HepG2 (cell line): ENCODE data around the gene ADGRD1. TPM values are rescaled to one million over a fixed set of nuclear protein-coding genes. Genes with fewer than 3 reads are reported as not detected.

Source experiments
- ATAC-seq: fragments of 200-7000 bp; cut with Tn5 transposase; 3 replicates; pipeline ENCODE4 v1.9.1; 2020; ENCODE audit warnings: mild to moderate bottlenecking, moderate library complexity
- BruUV-seq: library from RNA; stranded (reverse); fragments of 400-500 nt; replicated peaks from 2 replicates; lab custom pipeline; 2021; lab: Mats Ljungman, UMichigan
- CTCF ChIA-PET: fragments of 300-600 bp; formaldehyde crosslinking; extraction: SDS; loops from one replicate; lab custom pipeline; 2021; ENCODE audit warnings: low total read pairs, inconsistent platforms, low intra/inter-chr PET ratio; lab: Yijun Ruan, JAX
- POLR2A ChIA-PET: fragments of 350-600 bp; sonication (Branson Sonifier 250); formaldehyde crosslinking; loops from one replicate; lab custom pipeline; 2020; ENCODE audit warnings: antibody characterized with exemption, inconsistent platforms; lab: Yijun Ruan, JAX
- DNase-seq: peaks from one replicate; pipeline ENCODE4 v3.0.0-alpha.2; 2015; ENCODE audit warnings: low spot score
- FAIRE-seq: peaks from 3 replicates; lab custom pipeline; 2011; peaks lifted over from hg19 to GRCh38; lab: Jason Lieb, UNC
- H2AFZ ChIP-seq: one replicate; pipeline ENCODE4 v1.6.1; 2011; ENCODE audit warnings: low read length, inconsistent platforms
- H3K27ac ChIP-seq: fragments of 300-600 bp; 3 replicates; pipeline ENCODE4 v1.8.0; 2011; ENCODE audit warnings: mixed run types, mild to moderate bottlenecking, mixed read lengths, low read length, inconsistent platforms; ENCODE audit not compliant: insufficient read depth; ENCODE audit errors: extremely low read length
- H3K27me3 ChIP-seq, 2 experiments: fragments of 200-600 bp in 1 of 2; 2 replicates in 1 of 2; 3 replicates in 1 of 2; pipeline versions ENCODE4 v1.6.0 to v1.8.0; 2011; ENCODE audit warnings: low read length in 2 of 2, mild to moderate bottlenecking in 2 of 2, moderate library complexity in 2 of 2, inconsistent platforms in 1 of 2; ENCODE audit not compliant: insufficient read depth in 2 of 2, control insufficient read depth in 1 of 2
- H3K36me3 ChIP-seq, 2 experiments: fragments of 200-600 bp in 1 of 2; replicated peaks in 1 of 2; 2 replicates in 1 of 2; 3 replicates in 1 of 2; pipeline versions ENCODE4 v1.5.1 to v1.8.0; 2011; ENCODE audit warnings: low read length in 2 of 2, inconsistent platforms in 1 of 2; ENCODE audit not compliant: insufficient read depth in 2 of 2, control insufficient read depth in 1 of 2
- H3K4me1 ChIP-seq: 2 replicates; pipeline ENCODE4 v1.5.1; 2012; ENCODE audit warnings: low read length, inconsistent platforms; ENCODE audit not compliant: insufficient read depth
- H3K4me2 ChIP-seq: 2 replicates; pipeline ENCODE4 v1.6.0; 2011; ENCODE audit warnings: low read depth, low read length, inconsistent platforms
- H3K4me3 ChIP-seq, 3 experiments: fragments of 200-600 bp in 1 of 3; sonication (generic), shearing (Covaris generic) in 1 of 3; replicated peaks in 1 of 3; 2 replicates each; pipeline ENCODE4 v1.5.1; 2011 to 2016; ENCODE audit warnings: low read length in 3 of 3, inconsistent platforms in 2 of 3, low read depth in 2 of 3, mild to moderate bottlenecking in 2 of 3, control low read depth in 1 of 3, mixed read lengths in 1 of 3; ENCODE audit not compliant: insufficient read depth in 1 of 3
- H3K79me2 ChIP-seq: one replicate; pipeline ENCODE4 v1.6.1; 2011; ENCODE audit warnings: low read length, inconsistent platforms; ENCODE audit not compliant: insufficient read depth
- H3K9ac ChIP-seq: 2 replicates; pipeline ENCODE4 v1.6.0; 2011; ENCODE audit warnings: mild to moderate bottlenecking, low read depth, low read length, inconsistent platforms; ENCODE audit not compliant: insufficient read depth
- H3K9me3 ChIP-seq: 2 replicates; pipeline ENCODE4 v1.5.1; 2012; ENCODE audit warnings: mild to moderate bottlenecking, low read length
- H4K20me1 ChIP-seq: 2 replicates; pipeline ENCODE4 v1.6.0; 2011; ENCODE audit warnings: inconsistent platforms, mild to moderate bottlenecking, low read length, moderate library complexity; ENCODE audit not compliant: insufficient read depth
- NCOR1 ChIP-seq: fragments of 200-600 bp; sonication (generic); IDR thresholded peaks from 2 replicates; pipeline ENCODE4 v1.7.0; 2017; ENCODE audit warnings: antibody characterized with exemption, low read length, borderline replicate concordance
- RFX1 ChIP-seq: fragments of 450-650 bp; IDR thresholded peaks from 2 replicates; pipeline ENCODE4 v1.6.1; 2017
- SMYD3 ChIP-seq: sonication (generic); formaldehyde crosslinking; IDR thresholded peaks from 2 replicates; pipeline ENCODE4 v1.8.1; 2023; ENCODE audit warnings: mild to moderate bottlenecking, missing genetic modification reagents
- whole genome bisulfite sequencing: methylation state at CpG from one replicate; pipeline ENCODE4 v1.1.6; 2017; ENCODE audit warnings: low lambda C conversion rate; 5-methylcytosine and 5-hydroxymethylcytosine counted together
- in situ Hi-C: cut with HindIII; loops from 2 replicates; pipeline ENCODE4 v1.10.0; 2017; ENCODE audit warnings: low pct_unique_long_range_greater_than_20kb; ENCODE audit not compliant: extremely low pct_ligation_motif_present
- intact Hi-C: fragments of 100-400 bp; cut with micrococcal nuclease; formaldehyde crosslinking; loops from one replicate; pipeline ENCODE4 v1.10.0; 2022; ENCODE audit not compliant: unreplicated experiment
- polyA plus RNA-seq, 8 experiments: library from polyadenylated mRNA; depleted of rRNA in 3 of 8; stranded (reverse) in 7 of 8; unstranded in 1 of 8; fragments of >200 nt; fragmentation: Illumina TruSeq in 4 of 8; extraction: Trizol in 4 of 8; gene quantifications; 2 replicates each; pipeline versions ENCODE4 v1.2.1 to v1.2.3, GENCODE V29; 2011 to 2016; ENCODE audit warnings: low read depth in 4 of 8, missing spikeins in 1 of 8, mixed read lengths in 1 of 8; ENCODE audit not compliant: insufficient read depth in 1 of 8
- total RNA-seq, 5 experiments: library from RNA; depleted of rRNA; stranded (reverse); fragments of >200 nt; fragmentation: Illumina TruSeq; extraction: Trizol; gene quantifications; 2 replicates each; pipeline ENCODE4 v1.2.3, GENCODE V29; 2016; ENCODE audit warnings: low read depth in 1 of 5
- TF ChIP-seq, protein P1 (sequence below): sonication (generic); formaldehyde crosslinking; IDR thresholded peaks from 2 replicates; pipeline ENCODE4 v1.4.0; 2020; ENCODE audit warnings: missing genetic modification reagents
- TF ChIP-seq, protein P2 (sequence below): IDR thresholded peaks from 2 replicates; pipeline ENCODE4 v1.6.1; 2016
- TF ChIP-seq, protein P3 (sequence below): sonication (generic); formaldehyde crosslinking; IDR thresholded peaks from 2 replicates; pipeline ENCODE4 v1.5.1; 2020; ENCODE audit warnings: mild to moderate bottlenecking, missing genetic modification reagents, moderate library complexity

The ADGRD1 gene
- total and polyA plus RNA-seq, 2 of the 13 experiments (the other 11 are each of a cell fraction or from before 2014, with no cell fraction given): 0.46 to 12.4 TPM

DNA sequence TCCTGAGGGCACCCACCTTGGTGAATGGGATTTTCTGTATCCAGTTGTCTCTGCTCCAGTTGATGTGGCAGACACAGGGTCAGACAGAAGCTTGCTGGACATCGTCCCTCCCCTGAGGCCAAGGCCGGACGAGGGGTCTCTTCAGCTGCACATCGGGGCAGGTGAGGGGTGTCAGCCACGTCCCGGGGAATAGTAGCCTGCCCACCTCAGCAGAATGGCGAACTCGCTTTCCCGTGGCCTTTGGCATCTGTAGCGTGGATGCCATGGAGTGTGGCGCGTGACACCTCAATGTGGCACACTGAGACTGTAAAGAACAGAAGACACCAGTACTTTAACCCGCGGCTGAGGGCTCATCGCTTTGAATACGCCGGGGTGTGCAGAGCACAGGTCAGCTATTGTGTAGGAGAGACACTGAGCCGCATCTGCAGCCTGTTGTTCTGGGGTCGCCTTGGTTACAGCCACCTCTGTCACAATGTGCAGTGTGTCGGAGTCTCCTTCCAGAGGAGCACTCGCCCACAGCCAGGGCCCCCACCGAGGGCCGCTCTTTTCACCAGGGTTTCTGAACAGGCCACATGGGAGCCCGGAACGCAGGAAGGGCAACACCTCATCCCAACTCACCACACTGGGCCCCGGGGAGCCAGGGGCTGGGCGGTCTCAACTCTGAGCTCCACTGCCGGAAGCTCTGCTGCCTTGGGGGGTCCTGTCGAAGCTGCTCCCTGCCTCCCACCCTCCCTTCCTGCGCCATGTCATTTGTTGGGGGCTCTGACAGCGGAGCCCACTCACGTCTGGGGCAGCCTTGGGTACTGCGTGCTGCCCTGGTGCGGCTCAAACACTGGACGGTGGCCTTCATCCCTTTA, 77.0 kb downstream of the ADGRD1 start:
- Histone ChIP-seq H3K27ac (no peak overlapping the region), H3K4me2 (no peak overlapping the region), H3K79me2 (no peaks in the 10 kb centered on the region), H2AFZ (no peak overlapping the region), H3K9me3 (no peaks in the 10 kb centered on the region), H4K20me1 (no peaks in the 10 kb centered on the region), H3K9ac (no peak overlapping the region), H3K4me1 (peaks cover 30% of the 10 kb centered on the region), H3K27me3 (no peaks in the 10 kb centered on the region), H3K4me3 (no peak overlapping the region), H3K36me3 (no peaks in the 10 kb centered on the region)
- 97% methylated on average over 18 of the region's 35 CpGs for WGBS
- no TSS peak for BruUV-seq
- in situ Hi-C loops (no loop called here), intact Hi-C loops (no loop called here)
- CTCF ChIA-PET: no interaction called here
- ATAC-seq (peak; percentile 38), FAIRE-seq (no peak), DNase-seq (no peak)
- TF ChIP-seq, protein P1, sequence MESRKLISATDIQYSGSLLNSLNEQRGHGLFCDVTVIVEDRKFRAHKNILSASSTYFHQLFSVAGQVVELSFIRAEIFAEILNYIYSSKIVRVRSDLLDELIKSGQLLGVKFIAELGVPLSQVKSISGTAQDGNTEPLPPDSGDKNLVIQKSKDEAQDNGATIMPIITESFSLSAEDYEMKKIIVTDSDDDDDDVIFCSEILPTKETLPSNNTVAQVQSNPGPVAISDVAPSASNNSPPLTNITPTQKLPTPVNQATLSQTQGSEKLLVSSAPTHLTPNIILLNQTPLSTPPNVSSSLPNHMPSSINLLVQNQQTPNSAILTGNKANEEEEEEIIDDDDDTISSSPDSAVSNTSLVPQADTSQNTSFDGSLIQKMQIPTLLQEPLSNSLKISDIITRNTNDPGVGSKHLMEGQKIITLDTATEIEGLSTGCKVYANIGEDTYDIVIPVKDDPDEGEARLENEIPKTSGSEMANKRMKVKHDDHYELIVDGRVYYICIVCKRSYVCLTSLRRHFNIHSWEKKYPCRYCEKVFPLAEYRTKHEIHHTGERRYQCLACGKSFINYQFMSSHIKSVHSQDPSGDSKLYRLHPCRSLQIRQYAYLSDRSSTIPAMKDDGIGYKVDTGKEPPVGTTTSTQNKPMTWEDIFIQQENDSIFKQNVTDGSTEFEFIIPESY: peak; percentile 58; the same call in 1 of the 2 replicates
- TF ChIP-seq SMYD3 (CRISPR knock-in tag) (no peak), RFX1 (peak; percentile 31; the same call in 1 of the 2 replicates)
- POLR2A ChIA-PET: no interaction called here

DNA sequence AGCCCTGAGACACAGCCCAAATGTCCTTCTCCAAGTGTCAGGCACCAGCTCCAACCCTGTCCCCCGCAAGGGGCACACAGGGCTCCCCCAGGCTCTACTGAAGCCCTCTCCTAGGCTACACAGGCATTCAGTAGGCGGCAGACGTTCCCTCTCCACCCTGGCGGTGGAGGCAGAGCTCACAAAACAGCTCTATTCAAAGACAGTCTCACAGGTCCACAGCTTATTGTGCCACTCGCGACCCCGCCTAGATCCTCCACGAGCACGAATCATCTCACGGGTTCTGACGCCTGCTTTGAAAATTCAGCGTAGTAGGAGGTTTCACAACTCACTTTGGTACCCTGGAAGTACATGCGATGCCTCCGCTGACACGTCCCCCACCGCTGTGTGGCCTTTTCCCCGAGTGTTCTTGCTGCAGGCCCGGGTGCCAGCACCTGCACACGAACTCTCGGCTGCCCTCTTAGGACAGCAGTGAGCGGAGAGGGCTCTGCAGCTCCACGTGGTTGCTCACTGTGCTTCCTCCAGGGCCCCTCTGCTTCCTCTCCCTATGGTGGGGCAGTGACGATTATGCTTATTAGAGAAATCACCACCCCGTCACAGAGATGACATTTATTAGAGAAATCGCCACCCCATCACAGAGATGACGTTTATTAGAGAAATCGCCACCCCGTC, 78.5 kb downstream of the ADGRD1 start:
- Histone ChIP-seq H3K4me3 (no peak overlapping the region), H3K9me3 (no peaks in the 10 kb centered on the region), H2AFZ (no peak overlapping the region), H3K4me2 (no peak overlapping the region), H3K79me2 (no peaks in the 10 kb centered on the region), H3K4me1 (peaks cover 19% of the 10 kb centered on the region), H3K27ac (no peak overlapping the region), H3K27me3 (no peaks in the 10 kb centered on the region), H4K20me1 (no peaks in the 10 kb centered on the region), H3K9ac (no peak overlapping the region), H3K36me3 (no peaks in the 10 kb centered on the region)
- POLR2A ChIA-PET: no interaction called here
- CTCF ChIA-PET: no interaction called here
- DNase-seq (no peak), ATAC-seq (no peak; the same call in 2 of the 3 replicates), FAIRE-seq (no peak)
- BruUV-seq: no TSS peak
- in situ Hi-C loops (no loop called here), intact Hi-C loops (no loop called here)
- WGBS: 93% methylated on average over 26 of the region's 28 CpGs
- TF ChIP-seq, protein P2, sequence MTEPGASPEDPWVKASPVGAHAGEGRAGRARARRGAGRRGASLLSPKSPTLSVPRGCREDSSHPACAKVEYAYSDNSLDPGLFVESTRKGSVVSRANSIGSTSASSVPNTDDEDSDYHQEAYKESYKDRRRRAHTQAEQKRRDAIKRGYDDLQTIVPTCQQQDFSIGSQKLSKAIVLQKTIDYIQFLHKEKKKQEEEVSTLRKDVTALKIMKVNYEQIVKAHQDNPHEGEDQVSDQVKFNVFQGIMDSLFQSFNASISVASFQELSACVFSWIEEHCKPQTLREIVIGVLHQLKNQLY (CRISPR knock-in tag): no peak
- TF ChIP-seq, protein P3, sequence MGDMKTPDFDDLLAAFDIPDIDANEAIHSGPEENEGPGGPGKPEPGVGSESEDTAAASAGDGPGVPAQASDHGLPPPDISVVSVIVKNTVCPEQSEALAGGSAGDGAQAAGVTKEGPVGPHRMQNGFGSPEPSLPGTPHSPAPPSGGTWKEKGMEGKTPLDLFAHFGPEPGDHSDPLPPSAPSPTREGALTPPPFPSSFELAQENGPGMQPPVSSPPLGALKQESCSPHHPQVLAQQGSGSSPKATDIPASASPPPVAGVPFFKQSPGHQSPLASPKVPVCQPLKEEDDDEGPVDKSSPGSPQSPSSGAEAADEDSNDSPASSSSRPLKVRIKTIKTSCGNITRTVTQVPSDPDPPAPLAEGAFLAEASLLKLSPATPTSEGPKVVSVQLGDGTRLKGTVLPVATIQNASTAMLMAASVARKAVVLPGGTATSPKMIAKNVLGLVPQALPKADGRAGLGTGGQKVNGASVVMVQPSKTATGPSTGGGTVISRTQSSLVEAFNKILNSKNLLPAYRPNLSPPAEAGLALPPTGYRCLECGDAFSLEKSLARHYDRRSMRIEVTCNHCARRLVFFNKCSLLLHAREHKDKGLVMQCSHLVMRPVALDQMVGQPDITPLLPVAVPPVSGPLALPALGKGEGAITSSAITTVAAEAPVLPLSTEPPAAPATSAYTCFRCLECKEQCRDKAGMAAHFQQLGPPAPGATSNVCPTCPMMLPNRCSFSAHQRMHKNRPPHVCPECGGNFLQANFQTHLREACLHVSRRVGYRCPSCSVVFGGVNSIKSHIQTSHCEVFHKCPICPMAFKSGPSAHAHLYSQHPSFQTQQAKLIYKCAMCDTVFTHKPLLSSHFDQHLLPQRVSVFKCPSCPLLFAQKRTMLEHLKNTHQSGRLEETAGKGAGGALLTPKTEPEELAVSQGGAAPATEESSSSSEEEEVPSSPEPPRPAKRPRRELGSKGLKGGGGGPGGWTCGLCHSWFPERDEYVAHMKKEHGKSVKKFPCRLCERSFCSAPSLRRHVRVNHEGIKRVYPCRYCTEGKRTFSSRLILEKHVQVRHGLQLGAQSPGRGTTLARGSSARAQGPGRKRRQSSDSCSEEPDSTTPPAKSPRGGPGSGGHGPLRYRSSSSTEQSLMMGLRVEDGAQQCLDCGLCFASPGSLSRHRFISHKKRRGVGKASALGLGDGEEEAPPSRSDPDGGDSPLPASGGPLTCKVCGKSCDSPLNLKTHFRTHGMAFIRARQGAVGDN (CRISPR knock-in tag): 0 out of 2 replicates have a peak, but pooled peaks have one; percentile 10
- no peak for TF ChIP-seq NCOR1
- TF ChIP-seq, protein P1: 0 out of 2 replicates have a peak, but pooled peaks have one; percentile 24
